ENCODE results near the gene CDH11.

The CDH11 gene

GRCh38 chr16:65075877-65076276 is 46.0 kb downstream of the CDH11 start:
- Histone ChIP-seq H3K9me3 (ENCODE audit: control insufficient read depth, low read length) (no peaks in the 10 kb centered on the region), H3K4me3 (ENCODE audit: insufficient read depth, low read depth, low read length, poor library complexity, severe bottlenecking) (no peak overlapping the region), H3K27ac (ENCODE audit: insufficient read depth, low read length, poor library complexity, severe bottlenecking) (no peak overlapping the region), H3K36me3 (ENCODE audit: control insufficient read depth, insufficient read depth, low read length) (no peaks in the 10 kb centered on the region), H3K27me3 (replicated peaks; ENCODE audit: control insufficient read depth, insufficient read depth, low read length, poor library complexity, severe bottlenecking) (no peaks in the 10 kb centered on the region), H3K4me1 (ENCODE audit: control insufficient read depth, insufficient read depth, low read length, poor library complexity, severe bottlenecking) (no peaks in the 10 kb centered on the region)
- no peak for DNase-seq

GRCh38 chr16:65071433-65072311 is 50.2 kb downstream of the CDH11 start:
- Histone ChIP-seq H3K9me3 (ENCODE audit: control insufficient read depth, low read length) (no peaks in the 10 kb centered on the region), H3K4me1 (ENCODE audit: control insufficient read depth, insufficient read depth, low read length, poor library complexity, severe bottlenecking) (no peaks in the 10 kb centered on the region), H3K27ac (ENCODE audit: insufficient read depth, low read length, poor library complexity, severe bottlenecking) (no peak overlapping the region), H3K4me3 (ENCODE audit: insufficient read depth, low read depth, low read length, poor library complexity, severe bottlenecking) (no peak overlapping the region), H3K27me3 (replicated peaks; ENCODE audit: control insufficient read depth, insufficient read depth, low read length, poor library complexity, severe bottlenecking) (no peaks in the 10 kb centered on the region), H3K36me3 (ENCODE audit: control insufficient read depth, insufficient read depth, low read length) (no peaks in the 10 kb centered on the region)
- no peak for DNase-seq

- Histone ChIP-seq H3K9me3 (ENCODE audit: control insufficient read depth, low read length) (no peaks in the 10 kb centered on the region), H3K27me3 (replicated peaks; ENCODE audit: control insufficient read depth, insufficient read depth, low read length, poor library complexity, severe bottlenecking) (no peaks in the 10 kb centered on the region), H3K36me3 (ENCODE audit: control insufficient read depth, insufficient read depth, low read length) (no peaks in the 10 kb centered on the region), H3K4me3 (ENCODE audit: insufficient read depth, low read depth, low read length, poor library complexity, severe bottlenecking) (no peak overlapping the region), H3K27ac (ENCODE audit: insufficient read depth, low read length, poor library complexity, severe bottlenecking) (no peak overlapping the region), H3K4me1 (ENCODE audit: control insufficient read depth, insufficient read depth, low read length, poor library complexity, severe bottlenecking) (no peaks in the 10 kb centered on the region)
- DNase-seq, result no peak
These were observed 50.9 kb downstream of the CDH11 start for GRCh38 chr16:65070831-65071432.

GRCh38 chr16:65069766-65070165 is 52.1 kb downstream of the CDH11 start:
- H3K27me3 ChIP-seq (replicated peaks; ENCODE audit: control insufficient read depth, insufficient read depth, low read length, poor library complexity, severe bottlenecking), result no peaks in the 10 kb centered on the region
- no peaks in the 10 kb centered on the region for H3K9me3 ChIP-seq (ENCODE audit: control insufficient read depth, low read length)
- no peak overlapping the region for H3K4me3 ChIP-seq (ENCODE audit: insufficient read depth, low read depth, low read length, poor library complexity, severe bottlenecking)
- DNase-seq, result no peak
- no peaks in the 10 kb centered on the region for H3K4me1 ChIP-seq (ENCODE audit: control insufficient read depth, insufficient read depth, low read length, poor library complexity, severe bottlenecking)
- H3K36me3 ChIP-seq (ENCODE audit: control insufficient read depth, insufficient read depth, low read length), result no peaks in the 10 kb centered on the region
- H3K27ac ChIP-seq (ENCODE audit: insufficient read depth, low read length, poor library complexity, severe bottlenecking), result no peak overlapping the region

- no peak overlapping the region for H3K27ac ChIP-seq (ENCODE audit: insufficient read depth, low read length, poor library complexity, severe bottlenecking)
- H3K4me1 ChIP-seq (ENCODE audit: control insufficient read depth, insufficient read depth, low read length, poor library complexity, severe bottlenecking), result no peaks in the 10 kb centered on the region
- DNase-seq, result no peak
These were observed 52.8 kb downstream of the CDH11 start for GRCh38 chr16:65069065-65069464.

GRCh38 chr16:65068151-65068740 is 53.6 kb downstream of the CDH11 start:
- Histone ChIP-seq H3K36me3 (ENCODE audit: control insufficient read depth, insufficient read depth, low read length) (no peaks in the 10 kb centered on the region), H3K9me3 (ENCODE audit: control insufficient read depth, low read length) (no peaks in the 10 kb centered on the region)

More at GRCh38 chr16:65069065-65069464, 52.8 kb downstream of the CDH11 start:
- H3K4me3 ChIP-seq (ENCODE audit: insufficient read depth, low read depth, low read length, poor library complexity, severe bottlenecking), result no peak overlapping the region
- H3K36me3 ChIP-seq (ENCODE audit: control insufficient read depth, insufficient read depth, low read length), result no peaks in the 10 kb centered on the region
- H3K27me3 ChIP-seq (replicated peaks; ENCODE audit: control insufficient read depth, insufficient read depth, low read length, poor library complexity, severe bottlenecking), result no peaks in the 10 kb centered on the region
- H3K9me3 ChIP-seq (ENCODE audit: control insufficient read depth, low read length), result no peaks in the 10 kb centered on the region

GRCh38 chr16:65066651-65067050 is 55.2 kb downstream of the CDH11 start:
- H3K27me3 ChIP-seq (replicated peaks; ENCODE audit: control insufficient read depth, insufficient read depth, low read length, poor library complexity, severe bottlenecking), result no peaks in the 10 kb centered on the region
- no peak overlapping the region for H3K27ac ChIP-seq (ENCODE audit: insufficient read depth, low read length, poor library complexity, severe bottlenecking)
- DNase-seq, result no peak
- no peaks in the 10 kb centered on the region for H3K36me3 ChIP-seq (ENCODE audit: control insufficient read depth, insufficient read depth, low read length)
- H3K4me1 ChIP-seq (ENCODE audit: control insufficient read depth, insufficient read depth, low read length, poor library complexity, severe bottlenecking), result no peaks in the 10 kb centered on the region
- H3K9me3 ChIP-seq (ENCODE audit: control insufficient read depth, low read length), result no peaks in the 10 kb centered on the region
- H3K4me3 ChIP-seq (ENCODE audit: insufficient read depth, low read depth, low read length, poor library complexity, severe bottlenecking), result no peak overlapping the region

More at GRCh38 chr16:65068151-65068740, 53.6 kb downstream of the CDH11 start:
- H3K4me1 ChIP-seq (ENCODE audit: control insufficient read depth, insufficient read depth, low read length, poor library complexity, severe bottlenecking), result no peaks in the 10 kb centered on the region
- no peaks in the 10 kb centered on the region for H3K27me3 ChIP-seq (replicated peaks; ENCODE audit: control insufficient read depth, insufficient read depth, low read length, poor library complexity, severe bottlenecking)
- DNase-seq, result no peak
- H3K4me3 ChIP-seq (ENCODE audit: insufficient read depth, low read depth, low read length, poor library complexity, severe bottlenecking), result no peak overlapping the region
- no peak overlapping the region for H3K27ac ChIP-seq (ENCODE audit: insufficient read depth, low read length, poor library complexity, severe bottlenecking)

GRCh38 chr16:65065031-65065430 is 56.8 kb downstream of the CDH11 start:
- Histone ChIP-seq H3K27me3 (replicated peaks; ENCODE audit: control insufficient read depth, insufficient read depth, low read length, poor library complexity, severe bottlenecking) (no peaks in the 10 kb centered on the region), H3K9me3 (ENCODE audit: control insufficient read depth, low read length) (no peaks in the 10 kb centered on the region), H3K4me3 (ENCODE audit: insufficient read depth, low read depth, low read length, poor library complexity, severe bottlenecking) (no peak overlapping the region), H3K36me3 (ENCODE audit: control insufficient read depth, insufficient read depth, low read length) (no peaks in the 10 kb centered on the region), H3K27ac (ENCODE audit: insufficient read depth, low read length, poor library complexity, severe bottlenecking) (no peak overlapping the region), H3K4me1 (ENCODE audit: control insufficient read depth, insufficient read depth, low read length, poor library complexity, severe bottlenecking) (no peaks in the 10 kb centered on the region)
- no peak for DNase-seq

GRCh38 chr16:65064131-65064530 is 57.7 kb downstream of the CDH11 start:
- Histone ChIP-seq H3K36me3 (ENCODE audit: control insufficient read depth, insufficient read depth, low read length) (no peaks in the 10 kb centered on the region), H3K9me3 (ENCODE audit: control insufficient read depth, low read length) (no peaks in the 10 kb centered on the region), H3K4me1 (ENCODE audit: control insufficient read depth, insufficient read depth, low read length, poor library complexity, severe bottlenecking) (no peaks in the 10 kb centered on the region), H3K4me3 (ENCODE audit: insufficient read depth, low read depth, low read length, poor library complexity, severe bottlenecking) (no peak overlapping the region), H3K27ac (ENCODE audit: insufficient read depth, low read length, poor library complexity, severe bottlenecking) (no peak overlapping the region), H3K27me3 (replicated peaks; ENCODE audit: control insufficient read depth, insufficient read depth, low read length, poor library complexity, severe bottlenecking) (no peaks in the 10 kb centered on the region)
- no peak for DNase-seq

All from effector memory CD4-positive, alpha-beta T cell (primary cell).